ENCODE measurements around the gene CD86. TPM values are rescaled to one million over a fixed set of nuclear protein-coding genes. Genes with fewer than 3 reads are reported as not detected.
"Not testable (repeated sequence)": the region's sequence is repeated elsewhere in the genome, so short reads cannot be mapped to it uniquely, and the experiment has no call there.

The CD86 gene
- total and polyA plus RNA-seq, 9 of the 15 experiments (the other 6 are each of a cell fraction or from before 2014, with no cell fraction given), result 0.16 TPM; not detected in 8

DNA sequence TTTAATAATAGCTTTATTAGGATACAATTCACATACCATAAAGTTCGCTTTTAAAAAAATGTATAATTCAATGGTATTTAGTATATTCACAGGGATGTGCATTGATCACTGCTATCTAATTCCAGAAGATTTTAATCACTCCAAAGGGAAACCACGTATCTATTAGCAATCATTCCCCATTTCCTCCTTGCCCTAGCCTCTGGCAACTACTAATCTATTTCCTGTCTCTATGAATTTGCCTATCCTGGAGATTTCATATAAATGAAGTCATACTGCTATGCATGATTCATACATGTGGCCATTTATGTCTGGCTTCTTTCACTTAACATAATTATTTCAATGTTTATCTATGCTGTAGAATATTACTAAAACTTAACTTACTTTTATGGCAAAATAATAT is 96.3 kb downstream of the CD86 start (continued):
- TF ChIP-seq, protein P1, sequence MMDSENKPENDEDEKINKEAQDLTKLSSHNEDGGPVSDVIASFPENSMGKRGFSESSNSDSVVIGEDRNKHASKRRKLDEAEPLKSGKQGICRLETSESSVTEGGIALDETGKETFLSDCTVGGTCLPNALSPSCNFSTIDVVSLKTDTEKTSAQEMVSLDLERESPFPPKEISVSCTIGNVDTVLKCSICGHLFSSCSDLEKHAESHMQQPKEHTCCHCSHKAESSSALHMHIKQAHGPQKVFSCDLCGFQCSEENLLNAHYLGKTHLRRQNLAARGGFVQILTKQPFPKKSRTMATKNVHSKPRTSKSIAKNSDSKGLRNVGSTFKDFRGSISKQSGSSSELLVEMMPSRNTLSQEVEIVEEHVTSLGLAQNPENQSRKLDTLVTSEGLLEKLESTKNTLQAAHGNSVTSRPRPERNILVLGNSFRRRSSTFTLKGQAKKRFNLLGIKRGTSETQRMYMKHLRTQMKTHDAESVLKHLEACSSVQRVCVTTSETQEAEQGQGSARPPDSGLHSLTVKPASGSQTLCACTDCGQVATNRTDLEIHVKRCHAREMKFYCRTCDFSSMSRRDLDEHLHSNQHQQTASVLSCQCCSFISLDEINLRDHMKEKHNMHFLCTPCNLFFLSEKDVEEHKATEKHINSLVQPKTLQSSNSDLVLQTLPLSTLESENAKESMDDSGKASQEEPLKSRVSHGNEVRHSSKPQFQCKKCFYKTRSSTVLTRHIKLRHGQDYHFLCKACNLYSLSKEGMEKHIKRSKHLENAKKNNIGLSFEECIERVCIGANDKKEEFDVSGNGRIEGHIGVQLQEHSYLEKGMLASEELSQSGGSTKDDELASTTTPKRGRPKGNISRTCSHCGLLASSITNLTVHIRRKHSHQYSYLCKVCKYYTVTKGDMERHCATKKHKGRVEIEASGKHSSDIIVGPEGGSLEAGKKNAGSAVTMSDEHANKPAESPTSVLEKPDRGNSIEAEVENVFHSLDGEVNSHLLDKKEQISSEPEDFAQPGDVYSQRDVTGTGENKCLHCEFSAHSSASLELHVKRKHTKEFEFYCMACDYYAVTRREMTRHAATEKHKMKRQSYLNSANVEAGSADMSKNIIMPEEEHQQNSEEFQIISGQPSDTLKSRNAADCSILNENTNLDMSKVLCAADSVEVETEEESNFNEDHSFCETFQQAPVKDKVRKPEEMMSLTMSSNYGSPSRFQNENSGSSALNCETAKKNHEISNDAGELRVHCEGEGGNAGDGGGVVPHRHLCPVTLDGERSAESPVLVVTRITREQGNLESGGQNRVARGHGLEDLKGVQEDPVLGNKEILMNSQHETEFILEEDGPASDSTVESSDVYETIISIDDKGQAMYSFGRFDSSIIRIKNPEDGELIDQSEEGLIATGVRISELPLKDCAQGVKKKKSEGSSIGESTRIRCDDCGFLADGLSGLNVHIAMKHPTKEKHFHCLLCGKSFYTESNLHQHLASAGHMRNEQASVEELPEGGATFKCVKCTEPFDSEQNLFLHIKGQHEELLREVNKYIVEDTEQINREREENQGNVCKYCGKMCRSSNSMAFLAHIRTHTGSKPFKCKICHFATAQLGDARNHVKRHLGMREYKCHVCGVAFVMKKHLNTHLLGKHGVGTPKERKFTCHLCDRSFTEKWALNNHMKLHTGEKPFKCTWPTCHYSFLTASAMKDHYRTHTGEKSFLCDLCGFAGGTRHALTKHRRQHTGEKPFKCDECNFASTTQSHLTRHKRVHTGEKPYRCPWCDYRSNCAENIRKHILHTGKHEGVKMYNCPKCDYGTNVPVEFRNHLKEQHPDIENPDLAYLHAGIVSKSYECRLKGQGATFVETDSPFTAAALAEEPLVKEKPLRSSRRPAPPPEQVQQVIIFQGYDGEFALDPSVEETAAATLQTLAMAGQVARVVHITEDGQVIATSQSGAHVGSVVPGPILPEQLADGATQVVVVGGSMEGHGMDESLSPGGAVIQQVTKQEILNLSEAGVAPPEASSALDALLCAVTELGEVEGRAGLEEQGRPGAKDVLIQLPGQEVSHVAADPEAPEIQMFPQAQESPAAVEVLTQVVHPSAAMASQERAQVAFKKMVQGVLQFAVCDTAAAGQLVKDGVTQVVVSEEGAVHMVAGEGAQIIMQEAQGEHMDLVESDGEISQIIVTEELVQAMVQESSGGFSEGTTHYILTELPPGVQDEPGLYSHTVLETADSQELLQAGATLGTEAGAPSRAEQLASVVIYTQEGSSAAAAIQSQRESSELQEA (IDR thresholded peaks at IDR 0.05; ENCODE audit: low read depth), result no peak
- TF ChIP-seq, protein P2, sequence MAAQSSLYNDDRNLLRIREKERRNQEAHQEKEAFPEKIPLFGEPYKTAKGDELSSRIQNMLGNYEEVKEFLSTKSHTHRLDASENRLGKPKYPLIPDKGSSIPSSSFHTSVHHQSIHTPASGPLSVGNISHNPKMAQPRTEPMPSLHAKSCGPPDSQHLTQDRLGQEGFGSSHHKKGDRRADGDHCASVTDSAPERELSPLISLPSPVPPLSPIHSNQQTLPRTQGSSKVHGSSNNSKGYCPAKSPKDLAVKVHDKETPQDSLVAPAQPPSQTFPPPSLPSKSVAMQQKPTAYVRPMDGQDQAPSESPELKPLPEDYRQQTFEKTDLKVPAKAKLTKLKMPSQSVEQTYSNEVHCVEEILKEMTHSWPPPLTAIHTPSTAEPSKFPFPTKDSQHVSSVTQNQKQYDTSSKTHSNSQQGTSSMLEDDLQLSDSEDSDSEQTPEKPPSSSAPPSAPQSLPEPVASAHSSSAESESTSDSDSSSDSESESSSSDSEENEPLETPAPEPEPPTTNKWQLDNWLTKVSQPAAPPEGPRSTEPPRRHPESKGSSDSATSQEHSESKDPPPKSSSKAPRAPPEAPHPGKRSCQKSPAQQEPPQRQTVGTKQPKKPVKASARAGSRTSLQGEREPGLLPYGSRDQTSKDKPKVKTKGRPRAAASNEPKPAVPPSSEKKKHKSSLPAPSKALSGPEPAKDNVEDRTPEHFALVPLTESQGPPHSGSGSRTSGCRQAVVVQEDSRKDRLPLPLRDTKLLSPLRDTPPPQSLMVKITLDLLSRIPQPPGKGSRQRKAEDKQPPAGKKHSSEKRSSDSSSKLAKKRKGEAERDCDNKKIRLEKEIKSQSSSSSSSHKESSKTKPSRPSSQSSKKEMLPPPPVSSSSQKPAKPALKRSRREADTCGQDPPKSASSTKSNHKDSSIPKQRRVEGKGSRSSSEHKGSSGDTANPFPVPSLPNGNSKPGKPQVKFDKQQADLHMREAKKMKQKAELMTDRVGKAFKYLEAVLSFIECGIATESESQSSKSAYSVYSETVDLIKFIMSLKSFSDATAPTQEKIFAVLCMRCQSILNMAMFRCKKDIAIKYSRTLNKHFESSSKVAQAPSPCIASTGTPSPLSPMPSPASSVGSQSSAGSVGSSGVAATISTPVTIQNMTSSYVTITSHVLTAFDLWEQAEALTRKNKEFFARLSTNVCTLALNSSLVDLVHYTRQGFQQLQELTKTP (IDR thresholded peaks at IDR 0.05; ENCODE audit: low read depth in 1 of 2, partially characterized antibody in 2 of 2), result no peak

DNA sequence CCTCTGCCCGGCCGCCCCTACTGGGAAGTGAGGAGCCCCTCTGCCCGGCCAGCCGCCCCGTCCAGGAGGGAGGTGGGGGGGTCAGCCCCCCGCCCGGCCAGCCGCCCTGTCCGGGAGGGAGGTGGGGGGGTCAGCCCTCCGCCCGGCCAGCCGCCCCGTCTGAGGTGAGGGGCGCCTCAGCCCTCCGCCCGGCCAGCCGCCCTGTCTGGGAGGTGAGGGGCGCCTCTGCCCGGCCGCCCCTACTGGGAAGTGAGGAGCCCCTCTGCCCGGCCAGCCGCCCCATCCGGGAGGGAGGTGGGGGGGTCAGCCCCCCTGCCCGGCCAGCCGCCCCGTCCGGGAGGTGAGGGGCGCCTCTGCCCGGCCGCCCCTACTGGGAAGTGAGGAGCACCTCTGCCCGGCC is 109.8 kb downstream of the CD86 start:
- H3K4me1 ChIP-seq (replicated peaks in 1 of 2; ENCODE audit: control insufficient read depth in 2 of 2, insufficient read depth in 2 of 2, low read length in 2 of 2); intact Hi-C loops (cut with micrococcal nuclease); FAIRE-seq; H3K9me3 ChIP-seq (replicated peaks; ENCODE audit: control insufficient read depth, insufficient read depth, low read depth, low read length); H3K27ac ChIP-seq (ENCODE audit: extremely low read depth, low read depth, low read length); H3K27me3 ChIP-seq (ENCODE audit: control insufficient read depth in 2 of 2, insufficient read depth in 2 of 2, low read length in 2 of 2); DNase-seq (ENCODE audit: extremely low read depth in 1 of 4, low spot score in 3 of 4); H4K20me1 ChIP-seq (replicated peaks; ENCODE audit: control insufficient read depth, insufficient read depth, low read length); H3K79me2 ChIP-seq (ENCODE audit: control insufficient read depth, insufficient read depth, low read length); H3K9me1 ChIP-seq (ENCODE audit: control insufficient read depth, insufficient read depth, low read length); H3K9ac ChIP-seq (ENCODE audit: insufficient read depth in 1 of 2, low read depth in 2 of 2, low read length in 2 of 2); in situ Hi-C loops (cut with MboI); ATAC-seq; BruUV-seq (replicated peaks); H3K36me3 ChIP-seq (ENCODE audit: control insufficient read depth, insufficient read depth, low read length); H3K4me2 ChIP-seq (ENCODE audit: insufficient read depth, low read length); CTCF ChIA-PET (ENCODE audit: low intra/inter-chr PET ratio); H2AFZ ChIP-seq (ENCODE audit: low read depth, low read length); H3K4me3 ChIP-seq; POLR2A ChIA-PET: not testable (repeated sequence)
- WGBS (ENCODE audit: insufficient coverage, low coverage, missing lambda C conversion rate), result no CpG with 5 or more reads among the region's 31 CpGs
